HepG2 (cell line): ENCODE measurements around the gene ADGRG6. TPM values are rescaled to one million over a fixed set of nuclear protein-coding genes. Genes with fewer than 3 reads are reported as not detected.
A peak's percentile ranks its signal among the peaks of the same experiment; 100 is the strongest.

ENCODE experiments used
- AGO1 ChIP-seq: fragments of 200-400 bp; formaldehyde crosslinking; IDR thresholded peaks from 2 replicates; pipeline ENCODE4 v1.6.1; 2017; ENCODE audit warnings: mild to moderate bottlenecking, low read depth, low read length, moderate library complexity; ENCODE audit not compliant: poor library complexity, severe bottlenecking
- ARNT ChIP-seq: fragments of 450-650 bp; IDR thresholded peaks from 2 replicates; pipeline ENCODE4 v1.6.1; 2017
- BCL6 ChIP-seq: IDR thresholded peaks from 2 replicates; pipeline ENCODE4 v1.6.1; 2016; ENCODE audit warnings: missing genetic modification reagents, missing compliant biosample characterization
- CBX2 ChIP-seq, 2 experiments: fragments of 200-600 bp in 1 of 2; sonication (generic); formaldehyde crosslinking in 1 of 2; IDR thresholded peaks; 2 replicates each; pipeline versions ENCODE4 v1.7.0 to v1.8.1; 2018 to 2022; ENCODE audit warnings: low read depth in 2 of 2, low read length in 1 of 2, mild to moderate bottlenecking in 1 of 2, missing genetic modification reagents in 1 of 2
- GABPB1 ChIP-seq: IDR thresholded peaks from 2 replicates; pipeline ENCODE4 v1.6.1; 2016; ENCODE audit warnings: mild to moderate bottlenecking, missing genetic modification reagents, moderate library complexity, missing compliant biosample characterization
- KLF12 ChIP-seq: sonication (generic); formaldehyde crosslinking; IDR thresholded peaks from 2 replicates; pipeline ENCODE4 v1.4.0; 2020; ENCODE audit warnings: missing genetic modification reagents, borderline replicate concordance
- ONECUT2 ChIP-seq: sonication (generic); formaldehyde crosslinking; IDR thresholded peaks from 2 replicates; pipeline ENCODE4 v1.4.0; 2020; ENCODE audit warnings: missing genetic modification reagents
- SP4 ChIP-seq: sonication (generic); formaldehyde crosslinking; IDR thresholded peaks from 2 replicates; pipeline ENCODE4 v1.8.1; 2023; ENCODE audit warnings: mild to moderate bottlenecking, missing genetic modification reagents
- ZFP62 ChIP-seq: sonication (generic); formaldehyde crosslinking; IDR thresholded peaks from 2 replicates; pipeline ENCODE4 v1.4.0; 2020; ENCODE audit warnings: missing genetic modification reagents
- ZFY ChIP-seq: sonication (generic); formaldehyde crosslinking; IDR thresholded peaks from 2 replicates; pipeline ENCODE4 v1.4.0; 2020; ENCODE audit warnings: missing genetic modification reagents
- ZIK1 ChIP-seq: sonication (generic); formaldehyde crosslinking; IDR thresholded peaks from 2 replicates; pipeline ENCODE4 v1.5.0; 2020; ENCODE audit warnings: mild to moderate bottlenecking, low read depth, missing genetic modification reagents, borderline replicate concordance
- ZNF17 ChIP-seq: sonication (generic); formaldehyde crosslinking; IDR thresholded peaks from 2 replicates; pipeline ENCODE4 v1.5.0; 2020; ENCODE audit warnings: mild to moderate bottlenecking, missing genetic modification reagents
- ZNF256 ChIP-seq: sonication (generic); formaldehyde crosslinking; conservative IDR thresholded peaks from 2 replicates; pipeline ENCODE4 v1.4.0; 2020; ENCODE audit warnings: missing genetic modification reagents
- ZNF577 ChIP-seq: sonication (generic); formaldehyde crosslinking; IDR thresholded peaks from 2 replicates; pipeline ENCODE4 v1.4.0; 2020; ENCODE audit warnings: mild to moderate bottlenecking, low read depth, missing genetic modification reagents, borderline replicate concordance
- ZNF788 ChIP-seq: sonication (generic); formaldehyde crosslinking; IDR thresholded peaks from 2 replicates; pipeline ENCODE4 v1.5.0; 2020; ENCODE audit warnings: mild to moderate bottlenecking, missing genetic modification reagents, borderline replicate concordance
- polyA plus RNA-seq, 8 experiments: library from polyadenylated mRNA; depleted of rRNA in 3 of 8; stranded (reverse) in 7 of 8; unstranded in 1 of 8; fragments of >200 nt; fragmentation: Illumina TruSeq in 4 of 8; extraction: Trizol in 4 of 8; gene quantifications; 2 replicates each; pipeline versions ENCODE4 v1.2.1 to v1.2.3, GENCODE V29; 2011 to 2016; ENCODE audit warnings: low read depth in 4 of 8, missing spikeins in 1 of 8, mixed read lengths in 1 of 8; ENCODE audit not compliant: insufficient read depth in 1 of 8
- total RNA-seq, 5 experiments: library from RNA; depleted of rRNA; stranded (reverse); fragments of >200 nt; fragmentation: Illumina TruSeq; extraction: Trizol; gene quantifications; 2 replicates each; pipeline ENCODE4 v1.2.3, GENCODE V29; 2016; ENCODE audit warnings: low read depth in 1 of 5
- TF ChIP-seq, protein P1 (sequence below): sonication (generic); formaldehyde crosslinking; IDR thresholded peaks from 2 replicates; pipeline ENCODE4 v1.5.0; 2020; ENCODE audit warnings: mild to moderate bottlenecking, missing genetic modification reagents, borderline replicate concordance
- TF ChIP-seq, protein P2 (sequence below): sonication (generic); formaldehyde crosslinking; IDR thresholded peaks from 2 replicates; pipeline ENCODE4 v1.5.0; 2020; ENCODE audit warnings: mild to moderate bottlenecking, missing genetic modification reagents
- TF ChIP-seq, protein P3 (sequence below): sonication (generic); formaldehyde crosslinking; IDR thresholded peaks from 2 replicates; pipeline ENCODE4 v1.5.1; 2020; ENCODE audit warnings: missing genetic modification reagents, mild to moderate bottlenecking, borderline replicate concordance

ADGRG6 gene
- total and polyA plus RNA-seq, 2 of the 13 experiments (the other 11 are each of a cell fraction or from before 2014, with no cell fraction given) = 129 to 249 TPM

DNA sequence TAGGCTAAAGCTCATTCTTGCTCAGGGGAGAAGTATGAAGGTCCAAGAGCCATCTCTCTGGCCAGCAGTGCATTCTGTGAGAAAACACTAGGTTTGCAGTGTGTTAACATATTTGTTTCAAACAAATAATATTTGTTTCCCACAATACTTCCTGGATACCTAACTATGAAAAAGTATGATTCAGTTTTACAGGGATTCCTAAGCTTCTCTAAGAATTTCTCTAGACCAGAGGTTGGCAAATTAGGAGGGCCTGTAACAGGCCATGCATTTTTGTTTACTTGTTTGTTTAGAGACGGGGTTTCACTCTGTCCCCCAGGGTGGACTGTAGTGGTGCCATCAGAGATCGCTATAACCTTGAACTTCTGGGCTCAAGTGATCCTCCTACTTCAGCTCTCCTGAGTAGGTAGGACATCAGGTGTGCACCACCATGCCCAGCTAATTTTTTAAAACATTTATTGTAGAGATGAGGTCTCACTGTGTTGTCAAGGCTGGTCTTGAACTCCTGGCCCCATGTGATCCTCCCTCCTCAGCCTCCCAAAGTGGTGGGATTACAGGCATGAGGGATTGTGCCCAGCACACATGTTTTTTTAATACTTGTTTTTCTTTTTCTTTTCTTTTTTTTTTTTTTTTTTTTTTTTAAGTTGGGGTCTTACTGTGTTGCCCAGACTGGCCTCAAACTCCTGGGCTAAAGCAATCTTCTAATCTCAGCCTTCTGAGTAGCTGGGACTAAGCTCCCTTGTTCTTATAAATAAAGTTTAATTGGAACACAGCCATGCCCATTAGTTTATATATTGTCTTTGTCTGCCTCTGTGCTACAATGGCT lies 71.7 kb downstream of the ADGRG6 start (continued):
- no peak for TF ChIP-seq CBX2 (IDR thresholded peaks at IDR 0.05; ENCODE audit: low read depth, low read length)
- no peak for TF ChIP-seq CBX2 (CRISPR knock-in tag; IDR thresholded peaks at IDR 0.05; ENCODE audit: low read depth)
- TF ChIP-seq, protein P1, sequence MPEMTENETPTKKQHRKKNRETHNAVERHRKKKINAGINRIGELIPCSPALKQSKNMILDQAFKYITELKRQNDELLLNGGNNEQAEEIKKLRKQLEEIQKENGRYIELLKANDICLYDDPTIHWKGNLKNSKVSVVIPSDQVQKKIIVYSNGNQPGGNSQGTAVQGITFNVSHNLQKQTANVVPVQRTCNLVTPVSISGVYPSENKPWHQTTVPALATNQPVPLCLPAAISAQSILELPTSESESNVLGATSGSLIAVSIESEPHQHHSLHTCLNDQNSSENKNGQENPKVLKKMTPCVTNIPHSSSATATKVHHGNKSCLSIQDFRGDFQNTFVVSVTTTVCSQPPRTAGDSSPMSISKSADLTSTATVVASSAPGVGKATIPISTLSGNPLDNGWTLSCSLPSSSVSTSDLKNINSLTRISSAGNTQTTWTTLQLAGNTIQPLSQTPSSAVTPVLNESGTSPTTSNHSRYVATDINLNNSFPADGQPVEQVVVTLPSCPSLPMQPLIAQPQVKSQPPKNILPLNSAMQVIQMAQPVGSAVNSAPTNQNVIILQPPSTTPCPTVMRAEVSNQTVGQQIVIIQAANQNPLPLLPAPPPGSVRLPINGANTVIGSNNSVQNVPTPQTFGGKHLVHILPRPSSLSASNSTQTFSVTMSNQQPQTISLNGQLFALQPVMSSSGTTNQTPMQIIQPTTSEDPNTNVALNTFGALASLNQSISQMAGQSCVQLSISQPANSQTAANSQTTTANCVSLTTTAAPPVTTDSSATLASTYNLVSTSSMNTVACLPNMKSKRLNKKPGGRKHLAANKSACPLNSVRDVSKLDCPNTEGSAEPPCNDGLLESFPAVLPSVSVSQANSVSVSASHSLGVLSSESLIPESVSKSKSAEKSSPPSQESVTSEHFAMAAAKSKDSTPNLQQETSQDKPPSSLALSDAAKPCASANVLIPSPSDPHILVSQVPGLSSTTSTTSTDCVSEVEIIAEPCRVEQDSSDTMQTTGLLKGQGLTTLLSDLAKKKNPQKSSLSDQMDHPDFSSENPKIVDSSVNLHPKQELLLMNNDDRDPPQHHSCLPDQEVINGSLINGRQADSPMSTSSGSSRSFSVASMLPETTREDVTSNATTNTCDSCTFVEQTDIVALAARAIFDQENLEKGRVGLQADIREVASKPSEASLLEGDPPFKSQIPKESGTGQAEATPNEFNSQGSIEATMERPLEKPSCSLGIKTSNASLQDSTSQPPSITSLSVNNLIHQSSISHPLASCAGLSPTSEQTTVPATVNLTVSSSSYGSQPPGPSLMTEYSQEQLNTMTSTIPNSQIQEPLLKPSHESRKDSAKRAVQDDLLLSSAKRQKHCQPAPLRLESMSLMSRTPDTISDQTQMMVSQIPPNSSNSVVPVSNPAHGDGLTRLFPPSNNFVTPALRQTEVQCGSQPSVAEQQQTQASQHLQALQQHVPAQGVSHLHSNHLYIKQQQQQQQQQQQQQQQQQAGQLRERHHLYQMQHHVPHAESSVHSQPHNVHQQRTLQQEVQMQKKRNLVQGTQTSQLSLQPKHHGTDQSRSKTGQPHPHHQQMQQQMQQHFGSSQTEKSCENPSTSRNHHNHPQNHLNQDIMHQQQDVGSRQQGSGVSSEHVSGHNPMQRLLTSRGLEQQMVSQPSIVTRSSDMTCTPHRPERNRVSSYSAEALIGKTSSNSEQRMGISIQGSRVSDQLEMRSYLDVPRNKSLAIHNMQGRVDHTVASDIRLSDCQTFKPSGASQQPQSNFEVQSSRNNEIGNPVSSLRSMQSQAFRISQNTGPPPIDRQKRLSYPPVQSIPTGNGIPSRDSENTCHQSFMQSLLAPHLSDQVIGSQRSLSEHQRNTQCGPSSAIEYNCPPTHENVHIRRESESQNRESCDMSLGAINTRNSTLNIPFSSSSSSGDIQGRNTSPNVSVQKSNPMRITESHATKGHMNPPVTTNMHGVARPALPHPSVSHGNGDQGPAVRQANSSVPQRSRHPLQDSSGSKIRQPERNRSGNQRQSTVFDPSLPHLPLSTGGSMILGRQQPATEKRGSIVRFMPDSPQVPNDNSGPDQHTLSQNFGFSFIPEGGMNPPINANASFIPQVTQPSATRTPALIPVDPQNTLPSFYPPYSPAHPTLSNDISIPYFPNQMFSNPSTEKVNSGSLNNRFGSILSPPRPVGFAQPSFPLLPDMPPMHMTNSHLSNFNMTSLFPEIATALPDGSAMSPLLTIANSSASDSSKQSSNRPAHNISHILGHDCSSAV (CRISPR knock-in tag) = no peak
- TF ChIP-seq AGO1 = no peak
- no peak for TF ChIP-seq ZNF788 (CRISPR knock-in tag)
- no peak for TF ChIP-seq ZFP62 (CRISPR knock-in tag)
- no peak for TF ChIP-seq ZFY (CRISPR knock-in tag)
- TF ChIP-seq ZNF256 = no peak
- no peak for TF ChIP-seq KLF12
- no peak for TF ChIP-seq ARNT
- TF ChIP-seq ONECUT2 (CRISPR knock-in tag) = no peak
- no peak for TF ChIP-seq ZNF17 (CRISPR knock-in tag)
- no peak; the same call in 1 of the 2 replicates for TF ChIP-seq BCL6
- no peak for TF ChIP-seq ZIK1 (CRISPR knock-in tag)
- TF ChIP-seq, protein P2, sequence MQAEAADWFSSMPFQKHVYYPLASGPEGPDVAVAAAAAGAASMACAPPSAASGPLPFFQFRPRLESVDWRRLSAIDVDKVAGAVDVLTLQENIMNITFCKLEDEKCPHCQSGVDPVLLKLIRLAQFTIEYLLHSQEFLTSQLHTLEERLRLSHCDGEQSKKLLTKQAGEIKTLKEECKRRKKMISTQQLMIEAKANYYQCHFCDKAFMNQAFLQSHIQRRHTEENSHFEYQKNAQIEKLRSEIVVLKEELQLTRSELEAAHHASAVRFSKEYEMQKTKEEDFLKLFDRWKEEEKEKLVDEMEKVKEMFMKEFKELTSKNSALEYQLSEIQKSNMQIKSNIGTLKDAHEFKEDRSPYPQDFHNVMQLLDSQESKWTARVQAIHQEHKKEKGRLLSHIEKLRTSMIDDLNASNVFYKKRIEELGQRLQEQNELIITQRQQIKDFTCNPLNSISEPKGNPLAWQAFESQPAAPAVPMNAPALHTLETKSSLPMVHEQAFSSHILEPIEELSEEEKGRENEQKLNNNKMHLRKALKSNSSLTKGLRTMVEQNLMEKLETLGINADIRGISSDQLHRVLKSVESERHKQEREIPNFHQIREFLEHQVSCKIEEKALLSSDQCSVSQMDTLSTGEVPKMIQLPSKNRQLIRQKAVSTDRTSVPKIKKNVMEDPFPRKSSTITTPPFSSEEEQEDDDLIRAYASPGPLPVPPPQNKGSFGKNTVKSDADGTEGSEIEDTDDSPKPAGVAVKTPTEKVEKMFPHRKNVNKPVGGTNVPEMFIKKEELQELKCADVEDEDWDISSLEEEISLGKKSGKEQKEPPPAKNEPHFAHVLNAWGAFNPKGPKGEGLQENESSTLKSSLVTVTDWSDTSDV (CRISPR knock-in tag) = no peak
- TF ChIP-seq, protein P3, sequence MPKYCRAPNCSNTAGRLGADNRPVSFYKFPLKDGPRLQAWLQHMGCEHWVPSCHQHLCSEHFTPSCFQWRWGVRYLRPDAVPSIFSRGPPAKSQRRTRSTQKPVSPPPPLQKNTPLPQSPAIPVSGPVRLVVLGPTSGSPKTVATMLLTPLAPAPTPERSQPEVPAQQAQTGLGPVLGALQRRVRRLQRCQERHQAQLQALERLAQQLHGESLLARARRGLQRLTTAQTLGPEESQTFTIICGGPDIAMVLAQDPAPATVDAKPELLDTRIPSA (CRISPR knock-in tag) = no peak
- TF ChIP-seq SP4 (CRISPR knock-in tag) = no peak
- TF ChIP-seq GABPB1 = 0 out of 2 replicates have a peak, but pooled peaks have one; percentile 21
- no peak for TF ChIP-seq ZNF577
